Measurements from ENCODE around the gene DIP2B.

DNA sequence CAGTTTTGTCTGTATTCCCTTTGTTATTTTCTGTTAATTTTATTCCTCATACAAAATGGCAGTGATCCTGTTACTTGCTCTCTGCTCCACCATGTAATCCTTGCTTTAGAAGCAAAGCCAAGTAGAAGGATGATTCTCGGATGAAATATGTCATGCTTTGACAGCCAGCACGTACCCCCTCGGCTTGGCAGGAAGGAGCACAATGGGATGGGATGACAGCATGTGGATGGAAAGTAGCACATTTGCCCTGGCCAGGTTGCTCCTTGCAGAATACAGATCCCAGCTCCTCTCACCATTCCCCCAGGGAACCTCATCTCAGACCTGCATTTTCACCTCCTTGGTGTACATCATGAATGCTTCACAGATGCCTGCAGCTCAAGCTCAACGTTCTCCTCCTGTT lies 224.1 kb downstream of the DIP2B start:
- TF ChIP-seq EP300 (IDR thresholded peaks at IDR 0.05) (no peak), POLR2A (IDR thresholded peaks at IDR 0.05) (no peak)
- TF ChIP-seq, protein P1, sequence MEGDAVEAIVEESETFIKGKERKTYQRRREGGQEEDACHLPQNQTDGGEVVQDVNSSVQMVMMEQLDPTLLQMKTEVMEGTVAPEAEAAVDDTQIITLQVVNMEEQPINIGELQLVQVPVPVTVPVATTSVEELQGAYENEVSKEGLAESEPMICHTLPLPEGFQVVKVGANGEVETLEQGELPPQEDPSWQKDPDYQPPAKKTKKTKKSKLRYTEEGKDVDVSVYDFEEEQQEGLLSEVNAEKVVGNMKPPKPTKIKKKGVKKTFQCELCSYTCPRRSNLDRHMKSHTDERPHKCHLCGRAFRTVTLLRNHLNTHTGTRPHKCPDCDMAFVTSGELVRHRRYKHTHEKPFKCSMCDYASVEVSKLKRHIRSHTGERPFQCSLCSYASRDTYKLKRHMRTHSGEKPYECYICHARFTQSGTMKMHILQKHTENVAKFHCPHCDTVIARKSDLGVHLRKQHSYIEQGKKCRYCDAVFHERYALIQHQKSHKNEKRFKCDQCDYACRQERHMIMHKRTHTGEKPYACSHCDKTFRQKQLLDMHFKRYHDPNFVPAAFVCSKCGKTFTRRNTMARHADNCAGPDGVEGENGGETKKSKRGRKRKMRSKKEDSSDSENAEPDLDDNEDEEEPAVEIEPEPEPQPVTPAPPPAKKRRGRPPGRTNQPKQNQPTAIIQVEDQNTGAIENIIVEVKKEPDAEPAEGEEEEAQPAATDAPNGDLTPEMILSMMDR (IDR thresholded peaks at IDR 0.05): no peak

All from ovary (tissue), 3 donors.